ENCODE data around the gene SELENOK. TPM values are rescaled to one million over a fixed set of nuclear protein-coding genes. Genes with fewer than 3 reads are reported as not detected.
A peak's percentile ranks its signal among the peaks of the same experiment; 100 is the strongest.

SELENOK gene
- total RNA-seq, 2 donors from 2014 or later = 46.0 to 52.9 TPM

- Histone ChIP-seq H3K27ac (no peak overlapping the region), H3K9me3 (no peaks in the 10 kb centered on the region), H3K9ac (ENCODE audit: low read depth in 2 of 2, low read length in 2 of 2) (no peak overlapping the region), H3K27me3 (no peaks in the 10 kb centered on the region), H3K4me1 (no peaks in the 10 kb centered on the region), H3K4me3 (no peak overlapping the region), H3K36me3 (no peaks in the 10 kb centered on the region)
- DNase-seq = no peak
- intact Hi-C loops (cut with DNase I) = loop anchor here (10.0 kb wide), 1 partner anchor 189 kb away; no protein-coding TSS in a partner anchor
- TF ChIP-seq CTCF (IDR thresholded peaks at IDR 0.05) = no peak
Measured at GRCh38 chr3:53913401-53913800, 21.7 kb upstream of the SELENOK start.

GRCh38 chr3:53902711-53903110 is 11.1 kb upstream of the SELENOK start:
- intact Hi-C loops (cut with DNase I) = no loop called here

DNA sequence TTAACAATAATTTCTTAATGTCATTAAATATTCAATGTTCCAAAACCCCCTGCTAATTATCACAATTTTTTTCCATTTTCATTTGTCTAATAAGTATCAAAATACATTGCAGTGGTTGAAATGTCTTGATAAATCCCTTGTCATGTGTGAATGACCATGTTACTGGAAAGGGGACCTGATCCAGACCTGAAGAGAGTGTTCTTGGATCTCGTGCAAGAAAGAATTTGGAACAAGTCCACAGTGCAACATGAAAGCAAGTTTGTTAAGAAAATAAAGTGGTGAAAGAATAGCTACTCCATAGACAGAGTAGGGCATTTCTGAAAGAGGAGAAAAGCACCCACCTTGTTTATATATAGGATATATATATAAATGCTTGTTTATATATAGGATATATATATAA is 10.4 kb upstream of the SELENOK start:
- intact Hi-C loops (cut with DNase I) = no loop called here
- H3K4me3 ChIP-seq = no peak overlapping the region
- no peaks in the 10 kb centered on the region for H3K36me3 ChIP-seq
- no peak overlapping the region for H3K27ac ChIP-seq
- H3K27me3 ChIP-seq = no peaks in the 10 kb centered on the region
- no peak for DNase-seq
- H3K4me1 ChIP-seq = no peaks in the 10 kb centered on the region
- no peak overlapping the region for H3K9ac ChIP-seq (ENCODE audit: low read depth in 2 of 2, low read length in 2 of 2)
- H3K9me3 ChIP-seq = no peaks in the 10 kb centered on the region
- TF ChIP-seq CTCF (IDR thresholded peaks at IDR 0.05) = no peak

More at GRCh38 chr3:53902711-53903110, 11.1 kb upstream of the SELENOK start:
- DNase-seq = no peak
- no peaks in the 10 kb centered on the region for H3K4me1 ChIP-seq
- no peaks in the 10 kb centered on the region for H3K27me3 ChIP-seq
- H3K27ac ChIP-seq = no peak overlapping the region
- no peaks in the 10 kb centered on the region for H3K36me3 ChIP-seq
- TF ChIP-seq CTCF (IDR thresholded peaks at IDR 0.05) = no peak
- H3K4me3 ChIP-seq = no peak overlapping the region
- no peaks in the 10 kb centered on the region for H3K9me3 ChIP-seq
- no peak overlapping the region for H3K9ac ChIP-seq (ENCODE audit: low read depth in 2 of 2, low read length in 2 of 2)

DNA sequence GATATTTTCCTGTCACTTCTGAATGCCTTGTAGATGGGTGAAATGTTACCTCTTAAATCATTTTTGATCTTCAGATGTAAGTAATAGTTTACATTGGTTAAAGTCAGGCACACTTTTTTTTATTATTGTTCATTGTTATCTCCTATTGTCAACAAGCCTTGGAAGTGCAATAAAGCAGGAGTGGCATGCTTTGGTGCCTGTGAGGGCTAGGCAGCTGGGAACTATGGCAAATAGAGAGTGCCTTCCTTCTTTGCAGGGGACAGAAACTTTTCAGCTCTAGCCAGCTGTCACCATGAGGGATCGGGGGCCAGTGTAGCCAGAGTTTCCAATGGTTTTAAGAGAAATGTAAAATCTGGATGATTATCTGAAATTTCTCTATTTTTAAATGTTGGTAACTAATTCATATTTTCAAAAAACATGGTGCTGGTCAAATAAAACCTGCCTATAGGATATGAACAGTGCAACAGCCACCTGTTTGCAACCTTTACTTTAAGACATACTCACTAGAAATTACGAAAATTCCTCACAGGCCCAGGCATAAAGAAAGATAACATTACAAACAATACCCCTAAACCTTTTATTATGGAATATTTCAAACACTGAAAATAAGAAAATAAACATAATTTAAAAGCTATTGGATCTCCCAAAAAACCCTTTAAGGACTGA is 9.1 kb upstream of the SELENOK start:
- Histone ChIP-seq H3K4me1 (no peaks in the 10 kb centered on the region), H3K9me3 (no peaks in the 10 kb centered on the region), H3K4me3 (no peak overlapping the region), H3K9ac (ENCODE audit: low read depth in 2 of 2, low read length in 2 of 2) (no peak overlapping the region), H3K27ac (peak overlapping the region; percentile 30), H3K27me3 (no peaks in the 10 kb centered on the region), H3K36me3 (no peaks in the 10 kb centered on the region)
- peak; percentile 64 for DNase-seq
- intact Hi-C loops (cut with DNase I) = no loop called here
- no peak for TF ChIP-seq CTCF (IDR thresholded peaks at IDR 0.05)

DNA sequence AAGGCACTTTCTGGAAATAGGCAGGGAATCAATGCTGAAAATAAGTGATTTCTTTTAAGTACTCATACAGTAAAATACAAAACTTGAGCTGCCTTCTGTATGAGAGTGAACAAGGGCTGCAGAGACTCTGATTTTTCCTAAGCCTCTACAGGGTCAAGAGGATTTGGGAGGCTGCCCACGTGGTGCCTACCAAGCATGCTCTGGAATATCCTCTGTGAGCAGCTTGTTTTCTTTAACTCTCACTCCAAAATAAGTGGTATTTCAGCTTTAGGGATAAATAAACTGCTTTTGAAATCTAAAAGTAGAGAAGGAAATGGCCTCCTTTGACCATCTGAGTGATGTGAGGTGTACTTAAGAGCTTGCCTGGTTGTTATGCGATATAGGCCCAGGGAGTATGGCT is 8.1 kb upstream of the SELENOK start:
- Histone ChIP-seq H3K4me3 (no peak overlapping the region), H3K9me3 (no peaks in the 10 kb centered on the region), H3K36me3 (no peaks in the 10 kb centered on the region), H3K27me3 (no peaks in the 10 kb centered on the region), H3K9ac (ENCODE audit: low read depth in 2 of 2, low read length in 2 of 2) (no peak overlapping the region), H3K4me1 (no peaks in the 10 kb centered on the region), H3K27ac (no peak overlapping the region)
- intact Hi-C loops (cut with DNase I) = no loop called here
- no peak for TF ChIP-seq CTCF (IDR thresholded peaks at IDR 0.05)
- DNase-seq = no peak

All from colonic mucosa (tissue), 4 donors.